Kidney (tissue), 14 donors: ENCODE measurements around the gene DHCR24. TPM values are rescaled to one million over a fixed set of nuclear protein-coding genes. Genes with fewer than 3 reads are reported as not detected.
A peak's percentile ranks its signal among the peaks of the same experiment; 100 is the strongest.

Experiments used
- DNase-seq, 5 donors: peaks; one replicate each; pipeline ENCODE4 v3.0.0-alpha.2; 2013 to 2020
- FAIRE-seq: peaks from 2 replicates; lab custom pipeline; 2012; peaks lifted over from hg19 to GRCh38; lab: Jason Lieb, UNC
- H3K27ac ChIP-seq, 2 donors: one replicate each; pipeline ENCODE4 v1.7.0; 2013; ENCODE audit warnings: low read depth in 2 of 2, low read length in 2 of 2, inconsistent platforms in 1 of 2
- H3K27me3 ChIP-seq: one replicate; pipeline ENCODE4 v1.7.1; 2013; ENCODE audit warnings: low read length, inconsistent platforms; ENCODE audit not compliant: control insufficient read depth, insufficient read depth
- H3K36me3 ChIP-seq, 3 donors: one replicate each; pipeline versions ENCODE4 v1.7.0 to v1.7.1; 2013; ENCODE audit warnings: low read length in 3 of 3, control low read depth in 1 of 3, inconsistent platforms in 1 of 3; ENCODE audit not compliant: insufficient read depth in 3 of 3, control insufficient read depth in 2 of 3
- H3K4me1 ChIP-seq, 3 donors: one replicate each; pipeline versions ENCODE4 v1.7.0 to v1.7.1; 2013; ENCODE audit warnings: low read length in 3 of 3, inconsistent platforms in 1 of 3, low read depth in 1 of 3; ENCODE audit not compliant: control insufficient read depth in 2 of 3, insufficient read depth in 2 of 3
- H3K4me3 ChIP-seq, 3 donors: one replicate each; pipeline versions ENCODE4 v1.7.0 to v1.8.1; 2013; ENCODE audit warnings: low read length in 3 of 3, control low read depth in 1 of 3, inconsistent platforms in 1 of 3
- H3K9ac ChIP-seq, 3 donors: one replicate each; pipeline versions ENCODE4 v1.7.0 to v1.7.1; 2013; ENCODE audit warnings: low read length in 3 of 3, control low read depth in 1 of 3, inconsistent platforms in 1 of 3
- H3K9me3 ChIP-seq, 3 donors: one replicate each; pipeline versions ENCODE4 v1.7.0 to v1.7.1; 2013; ENCODE audit warnings: low read length in 3 of 3, control low read depth in 1 of 3, inconsistent platforms in 1 of 3; ENCODE audit not compliant: control insufficient read depth in 2 of 3, insufficient read depth in 1 of 3
- intact Hi-C: fragments of 100-400 bp; cut with DNase I; formaldehyde crosslinking; loops from one replicate; pipeline ENCODE4 v1.11.1; 2022
- polyA plus RNA-seq: library from polyadenylated mRNA; stranded (reverse); fragments of 350-450 nt; fragmentation: Illumina TruSeq; extraction: RNeasy Lipid Tissue Mini Kit (QIAGEN cat#74804); gene quantifications from one replicate; pipeline ENCODE4 v1.2.3, GENCODE V29; 2014; ENCODE audit warnings: low read depth, low replicate concordance; ENCODE audit not compliant: insufficient read depth
- total RNA-seq: library from RNA; stranded (reverse); fragmentation: NEBNext Ultra II Directional; extraction: Animal tissue kit (Norgen Biotek cat#: 25700); gene quantifications from one replicate; pipeline ENCODE4 v1.2.1, GENCODE V29; 2021
- TF ChIP-seq, protein P1 (sequence below): IDR thresholded peaks from 3 replicates; pipeline ENCODE4 v1.5.1; 2012; ENCODE audit warnings: mild to moderate bottlenecking, moderate library complexity, borderline replicate concordance; ENCODE audit not compliant: insufficient read depth; ENCODE audit errors: extremely low read depth
- donor health status: control.
- donor health status: control.
- donor health status: control.
- donor health status: control.
- donor health status: control.
- donor health status: DM: yes; HTN: yes; CAD: no.
- donor health status: Normal renal cell carcinoma (clear cell type).

Gene DHCR24
- total and polyA plus RNA-seq, 2 donors from 2014 or later: 33.7 to 91.7 TPM

DNA sequence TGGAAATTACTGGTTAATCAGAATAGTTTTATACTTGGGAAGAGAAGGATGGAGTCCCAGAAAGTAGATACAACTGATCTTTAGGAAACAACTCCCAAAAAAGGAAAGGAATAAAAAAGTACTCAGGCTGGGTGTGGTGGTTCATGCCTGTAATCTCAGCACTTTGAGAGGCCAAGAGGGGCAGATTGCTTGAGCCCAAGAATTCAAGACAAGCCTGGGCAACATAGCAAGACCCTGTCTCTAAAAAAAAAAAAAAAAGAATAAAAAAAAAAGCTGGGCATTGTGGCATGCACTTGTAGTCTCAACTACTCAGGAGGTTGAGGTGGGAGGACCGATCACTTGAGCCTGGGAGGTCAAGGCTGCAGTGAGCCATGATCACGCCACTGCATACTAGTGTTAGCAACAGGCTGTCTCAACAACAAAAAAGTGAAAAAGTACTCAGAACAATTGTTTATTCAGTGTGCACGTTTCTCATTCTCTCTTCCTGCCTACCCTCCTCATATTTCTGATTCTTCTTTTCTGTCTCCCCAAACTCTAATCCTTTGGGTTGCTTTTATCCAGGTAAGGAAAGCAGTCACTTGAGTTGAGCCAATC, 2.2 kb upstream of the DHCR24 start:
- TF ChIP-seq, protein P1, sequence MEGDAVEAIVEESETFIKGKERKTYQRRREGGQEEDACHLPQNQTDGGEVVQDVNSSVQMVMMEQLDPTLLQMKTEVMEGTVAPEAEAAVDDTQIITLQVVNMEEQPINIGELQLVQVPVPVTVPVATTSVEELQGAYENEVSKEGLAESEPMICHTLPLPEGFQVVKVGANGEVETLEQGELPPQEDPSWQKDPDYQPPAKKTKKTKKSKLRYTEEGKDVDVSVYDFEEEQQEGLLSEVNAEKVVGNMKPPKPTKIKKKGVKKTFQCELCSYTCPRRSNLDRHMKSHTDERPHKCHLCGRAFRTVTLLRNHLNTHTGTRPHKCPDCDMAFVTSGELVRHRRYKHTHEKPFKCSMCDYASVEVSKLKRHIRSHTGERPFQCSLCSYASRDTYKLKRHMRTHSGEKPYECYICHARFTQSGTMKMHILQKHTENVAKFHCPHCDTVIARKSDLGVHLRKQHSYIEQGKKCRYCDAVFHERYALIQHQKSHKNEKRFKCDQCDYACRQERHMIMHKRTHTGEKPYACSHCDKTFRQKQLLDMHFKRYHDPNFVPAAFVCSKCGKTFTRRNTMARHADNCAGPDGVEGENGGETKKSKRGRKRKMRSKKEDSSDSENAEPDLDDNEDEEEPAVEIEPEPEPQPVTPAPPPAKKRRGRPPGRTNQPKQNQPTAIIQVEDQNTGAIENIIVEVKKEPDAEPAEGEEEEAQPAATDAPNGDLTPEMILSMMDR: no peak
- Histone ChIP-seq H3K9ac (no peak overlapping the region), H3K4me3 (no peak overlapping the region), H3K27me3 (no peaks in the 10 kb centered on the region), H3K36me3 (no peaks in the 10 kb centered on the region), H3K4me1 (peaks cover 0 to 9% (median 4%) of the 10 kb centered on the region in 3 donors), H3K9me3 (no peaks in the 10 kb centered on the region), H3K27ac (no peak overlapping the region)
- no peak for DNase-seq
- intact Hi-C loops: no loop called here
- no peak for FAIRE-seq

DNA sequence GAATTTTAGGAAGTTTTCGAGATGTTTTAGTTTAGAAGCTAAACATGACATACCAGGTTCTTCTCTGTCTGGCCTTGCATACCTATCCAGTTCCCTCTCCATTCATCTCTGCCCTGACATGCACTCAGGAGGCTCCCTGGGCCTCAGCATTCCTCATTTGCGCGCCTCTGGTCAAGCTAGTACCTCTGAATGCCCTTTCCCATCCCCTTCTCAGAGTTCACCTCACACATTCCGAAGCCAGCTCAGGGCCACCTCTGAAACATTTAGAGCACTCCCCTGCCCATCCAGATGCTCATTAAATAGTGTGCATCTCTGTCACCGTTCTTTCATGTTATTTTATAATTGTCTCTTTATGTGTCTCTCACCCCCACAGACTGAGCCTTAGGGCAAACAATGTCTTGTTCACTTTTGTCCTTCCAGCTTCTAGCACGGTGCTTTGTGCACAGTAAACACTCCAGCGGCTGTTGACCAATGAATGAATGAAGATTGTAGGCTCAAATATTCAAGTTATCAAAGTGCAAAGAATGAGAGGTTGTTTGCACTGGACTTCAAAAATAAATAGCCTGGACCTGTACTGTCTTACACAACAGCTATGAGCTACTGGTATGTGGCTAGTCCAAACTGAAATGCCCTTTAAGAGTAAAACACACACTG, 1.2 kb upstream of the DHCR24 start:
- FAIRE-seq (no peak), DNase-seq (no peak)
- H3K4me3 ChIP-seq: peak overlapping the region in 1 of 3 donors; percentile 88
- no peaks in the 10 kb centered on the region for H3K36me3 ChIP-seq
- no peak overlapping the region for H3K9ac ChIP-seq
- H3K27me3 ChIP-seq: no peaks in the 10 kb centered on the region
- no peaks in the 10 kb centered on the region for H3K9me3 ChIP-seq
- TF ChIP-seq, protein P1: no peak
- intact Hi-C loops: no loop called here
- H3K27ac ChIP-seq: no peak overlapping the region
- H3K4me1 ChIP-seq: peaks cover 0 to 9% (median 4%) of the 10 kb centered on the region in 3 donors

DNA sequence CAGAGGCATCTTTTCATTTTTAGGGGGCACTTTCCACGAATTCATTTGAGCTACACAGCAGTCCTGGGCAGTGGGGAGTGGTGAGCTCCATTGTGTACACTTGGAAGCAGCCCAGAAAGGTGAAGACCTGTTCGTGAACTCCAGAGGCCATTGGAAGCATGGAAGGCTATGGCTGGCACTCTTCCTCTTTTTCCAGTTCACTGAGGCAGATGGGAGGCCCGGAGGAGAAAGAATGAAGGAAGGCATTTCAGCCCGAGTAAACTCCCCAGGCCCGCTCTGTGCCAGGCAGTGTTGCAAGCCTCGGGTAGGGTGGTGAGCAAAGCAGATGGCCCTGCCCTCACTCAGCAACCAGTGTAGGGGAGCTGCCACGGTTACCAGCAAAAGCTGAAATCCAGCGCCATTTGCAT, 673 bp upstream of the DHCR24 start:
- Histone ChIP-seq H3K9me3 (no peaks in the 10 kb centered on the region), H3K4me3 (peak overlapping the region; percentile 46 to 88 (median 57)), H3K27me3 (no peaks in the 10 kb centered on the region), H3K27ac (peak overlapping the region in 1 of 2 donors; percentile 13), H3K9ac (peak overlapping the region in 2 of 3 donors; percentile 13 to 31), H3K36me3 (no peaks in the 10 kb centered on the region), H3K4me1 (peaks cover 0 to 9% (median 4%) of the 10 kb centered on the region in 3 donors)
- peak in 1 of 5 donors; percentile 74 for DNase-seq
- FAIRE-seq: no peak
- TF ChIP-seq, protein P1: no peak
- intact Hi-C loops: no loop called here
